ENCODE data around the gene RANBP3.

Gene RANBP3

GRCh38 chr19:6023085-6023682 is 45.2 kb upstream of the RANBP3 start:
- H3K27ac ChIP-seq (ENCODE audit: low read length) = no peak overlapping the region
- H3K36me3 ChIP-seq (ENCODE audit: insufficient read depth, low read length) = no peaks in the 10 kb centered on the region
- H4K20me1 ChIP-seq (ENCODE audit: insufficient read depth, low read length) = no peaks in the 10 kb centered on the region; the same call in none of the 2 replicates
- H3K9me3 ChIP-seq (ENCODE audit: insufficient read depth, low read length, severe bottlenecking) = no peaks in the 10 kb centered on the region
- ATAC-seq (ENCODE audit: insufficient read depth, low read depth) = no peak
- H3K4me3 ChIP-seq (ENCODE audit: low read depth in 1 of 2, low read length in 2 of 2) = no peak overlapping the region
- H3K27me3 ChIP-seq (ENCODE audit: insufficient read depth, low read length, poor library complexity) = no peaks in the 10 kb centered on the region
- no peak overlapping the region for H3K4me2 ChIP-seq (ENCODE audit: insufficient read depth, low read length)
- no peak for DNase-seq
- no peaks in the 10 kb centered on the region for H3K4me1 ChIP-seq (ENCODE audit: insufficient read depth, low read length)
- no peak overlapping the region for H2AFZ ChIP-seq (ENCODE audit: low read depth, low read length)
- H3K79me2 ChIP-seq (ENCODE audit: insufficient read depth, low read length) = no peaks in the 10 kb centered on the region
- TF ChIP-seq EZH2 (IDR thresholded peaks at IDR 0.05; ENCODE audit: borderline replicate concordance, low read depth, low read length, severe bottlenecking) = no peak
- TF ChIP-seq, protein P1, sequence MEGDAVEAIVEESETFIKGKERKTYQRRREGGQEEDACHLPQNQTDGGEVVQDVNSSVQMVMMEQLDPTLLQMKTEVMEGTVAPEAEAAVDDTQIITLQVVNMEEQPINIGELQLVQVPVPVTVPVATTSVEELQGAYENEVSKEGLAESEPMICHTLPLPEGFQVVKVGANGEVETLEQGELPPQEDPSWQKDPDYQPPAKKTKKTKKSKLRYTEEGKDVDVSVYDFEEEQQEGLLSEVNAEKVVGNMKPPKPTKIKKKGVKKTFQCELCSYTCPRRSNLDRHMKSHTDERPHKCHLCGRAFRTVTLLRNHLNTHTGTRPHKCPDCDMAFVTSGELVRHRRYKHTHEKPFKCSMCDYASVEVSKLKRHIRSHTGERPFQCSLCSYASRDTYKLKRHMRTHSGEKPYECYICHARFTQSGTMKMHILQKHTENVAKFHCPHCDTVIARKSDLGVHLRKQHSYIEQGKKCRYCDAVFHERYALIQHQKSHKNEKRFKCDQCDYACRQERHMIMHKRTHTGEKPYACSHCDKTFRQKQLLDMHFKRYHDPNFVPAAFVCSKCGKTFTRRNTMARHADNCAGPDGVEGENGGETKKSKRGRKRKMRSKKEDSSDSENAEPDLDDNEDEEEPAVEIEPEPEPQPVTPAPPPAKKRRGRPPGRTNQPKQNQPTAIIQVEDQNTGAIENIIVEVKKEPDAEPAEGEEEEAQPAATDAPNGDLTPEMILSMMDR (IDR thresholded peaks at IDR 0.05; ENCODE audit: borderline replicate concordance, extremely low read depth, low read length, poor library complexity, severe bottlenecking) = no peak
- no peak overlapping the region for H3K9ac ChIP-seq (ENCODE audit: low read depth, low read length)

DNA sequence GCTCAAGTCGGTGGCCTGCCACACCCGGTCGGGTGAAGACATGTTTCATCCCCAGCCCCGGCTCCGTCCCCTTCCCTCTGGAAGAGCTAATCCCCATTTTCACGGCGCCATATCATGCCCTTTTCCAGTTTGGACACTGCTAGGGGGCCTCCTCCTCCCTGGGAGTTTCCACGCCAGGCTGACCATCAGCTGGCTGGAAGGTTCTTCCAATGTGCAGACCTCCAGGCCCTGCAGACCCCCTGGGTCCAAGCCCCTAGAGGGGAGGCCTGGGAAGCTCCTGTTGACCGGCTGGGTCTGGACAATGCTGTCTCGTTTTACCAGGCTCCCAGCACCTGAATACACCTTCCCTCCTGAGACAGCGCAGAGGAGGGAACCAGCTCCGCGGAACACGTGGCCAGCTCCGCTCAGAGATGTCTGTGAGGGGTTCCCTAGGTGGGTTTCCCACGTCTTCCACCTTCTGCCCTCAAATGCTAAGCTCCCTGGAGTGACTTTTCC is 44.7 kb upstream of the RANBP3 start:
- no peak overlapping the region for H3K4me3 ChIP-seq (ENCODE audit: low read depth in 1 of 2, low read length in 2 of 2)
- no peak overlapping the region for H3K9ac ChIP-seq (ENCODE audit: low read depth, low read length)
- H3K4me1 ChIP-seq (ENCODE audit: insufficient read depth, low read length) = no peaks in the 10 kb centered on the region
- no peaks in the 10 kb centered on the region; the same call in none of the 2 replicates for H4K20me1 ChIP-seq (ENCODE audit: insufficient read depth, low read length)
- DNase-seq (no peak), ATAC-seq (ENCODE audit: insufficient read depth, low read depth) (no peak)
- no peaks in the 10 kb centered on the region for H3K27me3 ChIP-seq (ENCODE audit: insufficient read depth, low read length, poor library complexity)
- no peaks in the 10 kb centered on the region for H3K36me3 ChIP-seq (ENCODE audit: insufficient read depth, low read length)
- H2AFZ ChIP-seq (ENCODE audit: low read depth, low read length) = no peak overlapping the region
- TF ChIP-seq, protein P1 (IDR thresholded peaks at IDR 0.05; ENCODE audit: borderline replicate concordance, extremely low read depth, low read length, poor library complexity, severe bottlenecking) = no peak
- no peak for TF ChIP-seq EZH2 (IDR thresholded peaks at IDR 0.05; ENCODE audit: borderline replicate concordance, low read depth, low read length, severe bottlenecking)
- H3K9me3 ChIP-seq (ENCODE audit: insufficient read depth, low read length, severe bottlenecking) = no peaks in the 10 kb centered on the region
- H3K27ac ChIP-seq (ENCODE audit: low read length) = no peak overlapping the region
- no peaks in the 10 kb centered on the region for H3K79me2 ChIP-seq (ENCODE audit: insufficient read depth, low read length)
- no peak overlapping the region for H3K4me2 ChIP-seq (ENCODE audit: insufficient read depth, low read length)

DNA sequence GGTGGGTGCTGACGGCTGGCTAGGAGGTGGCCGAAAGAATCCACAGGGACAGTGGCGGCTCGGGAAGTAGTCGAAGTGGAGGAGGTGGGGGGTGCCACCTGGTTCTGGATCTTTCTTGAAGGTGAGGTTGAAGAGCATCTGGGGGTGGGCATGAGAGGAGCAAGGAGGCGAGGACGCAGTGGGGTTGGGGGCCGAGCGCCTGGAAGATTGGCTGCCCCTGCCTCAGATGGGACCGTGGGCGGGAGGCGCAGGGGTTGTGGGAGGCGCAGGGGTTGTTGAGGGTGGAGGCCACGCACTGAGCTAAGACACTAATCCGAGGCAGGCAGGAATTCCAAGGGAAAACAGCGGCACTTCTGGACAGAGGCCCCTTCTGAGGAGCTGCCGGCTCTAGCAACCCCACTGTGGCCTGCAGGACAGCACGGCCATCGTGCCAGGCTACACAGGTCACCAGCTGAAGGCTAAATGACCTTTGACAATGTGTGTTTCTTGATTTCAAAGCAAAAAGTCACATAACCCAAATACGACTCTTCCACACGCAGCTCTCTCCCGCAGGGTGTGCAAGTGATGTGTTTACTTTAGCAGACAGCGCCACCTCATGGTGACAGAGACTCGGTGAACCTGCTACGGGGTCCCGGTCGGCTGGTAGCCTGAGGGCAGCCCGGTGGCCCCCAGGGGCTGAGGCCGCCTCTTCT is 44.1 kb upstream of the RANBP3 start:
- DNase-seq (peak; percentile 72), ATAC-seq (ENCODE audit: insufficient read depth, low read depth) (peak; percentile 94)
- TF ChIP-seq, protein P1 (IDR thresholded peaks at IDR 0.05; ENCODE audit: borderline replicate concordance, extremely low read depth, low read length, poor library complexity, severe bottlenecking) = peak; percentile 77
- TF ChIP-seq EZH2 (IDR thresholded peaks at IDR 0.05; ENCODE audit: borderline replicate concordance, low read depth, low read length, severe bottlenecking) = no peak
- Histone ChIP-seq H3K36me3 (ENCODE audit: insufficient read depth, low read length) (no peaks in the 10 kb centered on the region), H3K27ac (ENCODE audit: low read length) (no peak overlapping the region), H2AFZ (ENCODE audit: low read depth, low read length) (no peak overlapping the region), H3K4me2 (ENCODE audit: insufficient read depth, low read length) (no peak overlapping the region), H3K79me2 (ENCODE audit: insufficient read depth, low read length) (no peaks in the 10 kb centered on the region), H4K20me1 (ENCODE audit: insufficient read depth, low read length) (no peaks in the 10 kb centered on the region; the same call in none of the 2 replicates), H3K4me3 (ENCODE audit: low read depth in 1 of 2, low read length in 2 of 2) (no peak overlapping the region), H3K4me1 (ENCODE audit: insufficient read depth, low read length) (no peaks in the 10 kb centered on the region), H3K9me3 (ENCODE audit: insufficient read depth, low read length, severe bottlenecking) (no peaks in the 10 kb centered on the region), H3K27me3 (ENCODE audit: insufficient read depth, low read length, poor library complexity) (no peaks in the 10 kb centered on the region), H3K9ac (ENCODE audit: low read depth, low read length) (no peak overlapping the region)
